ENCODE results near the gene PCYOX1L.

Gene PCYOX1L, protein sequence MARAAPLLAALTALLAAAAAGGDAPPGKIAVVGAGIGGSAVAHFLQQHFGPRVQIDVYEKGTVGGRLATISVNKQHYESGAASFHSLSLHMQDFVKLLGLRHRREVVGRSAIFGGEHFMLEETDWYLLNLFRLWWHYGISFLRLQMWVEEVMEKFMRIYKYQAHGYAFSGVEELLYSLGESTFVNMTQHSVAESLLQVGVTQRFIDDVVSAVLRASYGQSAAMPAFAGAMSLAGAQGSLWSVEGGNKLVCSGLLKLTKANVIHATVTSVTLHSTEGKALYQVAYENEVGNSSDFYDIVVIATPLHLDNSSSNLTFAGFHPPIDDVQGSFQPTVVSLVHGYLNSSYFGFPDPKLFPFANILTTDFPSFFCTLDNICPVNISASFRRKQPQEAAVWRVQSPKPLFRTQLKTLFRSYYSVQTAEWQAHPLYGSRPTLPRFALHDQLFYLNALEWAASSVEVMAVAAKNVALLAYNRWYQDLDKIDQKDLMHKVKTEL

GRCh38 chr5:149357370-149358293 is at the start of gene PCYOX1L:
Gene PCYOX1L (plus strand): TSS chr5:149358046. CDS start chr5:149358069, 23 bp downstream.
- DNase-seq: peak; percentile 99

DNA sequence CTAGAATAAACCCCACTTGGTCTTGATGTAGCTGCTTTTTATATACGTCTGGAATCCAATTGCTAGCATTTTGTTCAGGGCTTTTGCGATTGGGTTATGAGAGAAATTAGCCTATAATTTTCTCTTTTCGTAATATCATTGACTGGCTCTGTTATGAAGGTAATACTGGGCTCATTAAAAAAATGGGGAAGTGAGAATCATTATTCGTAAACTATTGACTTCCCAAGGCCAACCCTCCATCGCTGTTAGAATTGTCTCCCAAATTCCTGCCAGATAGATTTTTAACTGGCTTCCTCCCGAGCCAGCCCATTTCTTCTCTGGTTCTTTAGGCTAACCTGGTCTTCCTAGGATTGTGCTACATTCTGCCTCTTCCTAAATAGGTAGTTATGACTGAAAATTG is 48.5 kb upstream of the PCYOX1L start:
- no peak for DNase-seq

- no peak for DNase-seq
These were observed 47.4 kb upstream of the PCYOX1L start for GRCh38 chr5:149310488-149310887.

DNA sequence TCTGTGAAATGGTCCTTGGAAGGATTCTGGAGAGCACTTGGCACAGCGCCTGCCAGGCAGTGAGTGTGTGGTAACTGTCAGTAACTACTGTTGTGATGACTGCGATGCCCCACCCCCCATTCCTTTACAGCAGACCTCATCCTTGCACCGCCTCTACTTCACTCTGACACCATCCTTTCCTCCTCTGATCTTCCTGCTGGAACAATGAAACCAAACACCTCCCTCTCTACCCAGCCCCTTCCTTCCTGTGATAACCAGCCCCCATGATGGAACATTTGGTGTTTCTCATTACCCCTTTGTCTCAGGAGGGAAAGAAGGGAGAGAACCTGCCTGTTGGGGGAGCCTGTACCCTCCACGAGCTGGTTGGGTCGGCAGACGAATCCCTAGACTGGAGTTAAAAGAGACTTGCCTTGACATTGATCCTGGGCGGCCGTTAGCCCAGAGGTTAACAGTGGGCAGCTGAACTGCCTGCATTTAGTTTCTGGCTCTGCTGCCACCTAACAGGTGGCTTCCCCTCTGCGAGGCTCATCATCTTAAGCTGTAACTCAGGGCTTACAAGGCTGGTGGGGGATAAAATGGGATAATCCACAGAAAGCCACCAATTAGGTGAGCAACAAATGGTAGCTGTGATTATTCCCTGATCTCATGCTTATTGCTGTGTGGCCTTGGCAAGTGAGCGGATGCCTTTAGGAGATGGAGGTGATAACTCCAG is 46.7 kb upstream of the PCYOX1L start:
- DNase-seq: peak; percentile 54

DNA sequence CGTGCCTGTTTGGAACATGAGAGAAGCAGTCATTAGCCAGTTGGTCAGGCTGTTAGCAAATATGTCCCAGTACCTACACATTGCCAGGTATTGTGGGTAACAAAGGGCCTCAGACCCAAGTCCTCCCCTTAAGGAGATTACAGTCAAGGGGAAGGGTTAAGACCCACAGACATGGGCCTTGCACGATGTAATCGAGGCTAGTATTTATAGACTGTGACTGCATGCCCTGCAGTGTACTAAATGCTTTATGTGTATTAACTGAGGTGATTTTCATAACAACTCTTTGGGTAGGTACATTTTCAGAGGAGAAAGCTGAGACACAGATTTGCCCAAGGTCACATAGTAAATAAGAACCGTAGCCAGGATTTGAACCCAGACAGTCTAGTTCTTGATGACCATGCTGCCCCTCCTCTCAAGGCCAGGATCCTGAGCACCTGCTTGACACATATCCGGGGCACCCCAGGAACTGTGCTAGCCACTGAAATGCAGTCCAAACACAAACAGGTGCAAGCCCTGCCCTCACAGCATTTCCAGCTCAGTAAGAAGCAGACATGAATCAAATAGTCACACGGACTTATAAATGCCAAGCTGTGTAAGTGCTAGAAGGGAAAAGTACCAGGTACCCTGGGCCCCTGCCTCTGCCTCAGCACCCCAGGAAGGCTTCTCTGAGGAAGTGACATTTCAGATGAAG is 44.5 kb upstream of the PCYOX1L start:
- DNase-seq: no peak

- no peak for DNase-seq
These were observed 43.2 kb upstream of the PCYOX1L start for GRCh38 chr5:149314571-149315111.

- DNase-seq: no peak
These were observed 42.1 kb upstream of the PCYOX1L start for GRCh38 chr5:149315753-149316152.

DNA sequence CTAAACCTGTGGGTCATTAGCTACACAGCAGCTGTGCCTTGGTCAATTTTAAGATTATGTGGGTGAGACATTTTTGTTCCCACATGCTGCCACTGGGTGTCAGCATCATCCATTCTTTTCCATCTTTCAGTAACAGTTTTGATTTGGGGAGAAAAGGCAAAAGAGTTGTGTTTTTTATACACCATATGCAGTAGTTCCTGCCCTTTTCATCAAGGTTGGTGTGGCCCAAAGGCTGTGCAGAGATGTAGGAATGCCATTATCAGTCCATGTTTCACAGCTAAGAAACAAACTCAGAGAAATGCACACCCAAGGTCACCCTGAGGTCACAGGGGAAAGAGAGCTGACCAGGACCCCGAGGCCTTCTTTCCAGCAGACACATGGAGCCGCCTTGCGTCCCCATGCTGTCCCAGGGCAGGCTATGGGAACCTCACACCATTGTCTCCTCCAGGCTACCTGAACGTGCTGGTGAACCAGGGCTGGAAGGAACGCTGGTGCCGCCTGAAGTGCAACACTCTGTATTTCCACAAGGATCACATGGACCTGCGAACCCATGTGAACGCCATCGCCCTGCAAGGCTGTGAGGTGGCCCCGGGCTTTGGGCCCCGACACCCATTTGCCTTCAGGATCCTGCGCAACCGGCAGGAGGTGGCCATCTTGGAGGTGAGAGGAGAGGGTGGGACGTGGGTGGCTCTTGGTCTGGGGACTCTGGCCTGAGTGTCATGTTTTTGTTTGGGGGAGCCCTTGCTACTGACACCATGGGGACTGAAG is 40.4 kb upstream of the PCYOX1L start:
- peak; percentile 76 for DNase-seq

- no peak for DNase-seq
These were observed 38.7 kb upstream of the PCYOX1L start for GRCh38 chr5:149319174-149319573.

GRCh38 chr5:149320791-149321330 is 37.0 kb upstream of the PCYOX1L start:
- peak; percentile 83 for DNase-seq

GRCh38 chr5:149322518-149322917 is 35.3 kb upstream of the PCYOX1L start:
- DNase-seq: no peak

- DNase-seq: no peak
These were observed 34.6 kb upstream of the PCYOX1L start for GRCh38 chr5:149323210-149323609.

DNA sequence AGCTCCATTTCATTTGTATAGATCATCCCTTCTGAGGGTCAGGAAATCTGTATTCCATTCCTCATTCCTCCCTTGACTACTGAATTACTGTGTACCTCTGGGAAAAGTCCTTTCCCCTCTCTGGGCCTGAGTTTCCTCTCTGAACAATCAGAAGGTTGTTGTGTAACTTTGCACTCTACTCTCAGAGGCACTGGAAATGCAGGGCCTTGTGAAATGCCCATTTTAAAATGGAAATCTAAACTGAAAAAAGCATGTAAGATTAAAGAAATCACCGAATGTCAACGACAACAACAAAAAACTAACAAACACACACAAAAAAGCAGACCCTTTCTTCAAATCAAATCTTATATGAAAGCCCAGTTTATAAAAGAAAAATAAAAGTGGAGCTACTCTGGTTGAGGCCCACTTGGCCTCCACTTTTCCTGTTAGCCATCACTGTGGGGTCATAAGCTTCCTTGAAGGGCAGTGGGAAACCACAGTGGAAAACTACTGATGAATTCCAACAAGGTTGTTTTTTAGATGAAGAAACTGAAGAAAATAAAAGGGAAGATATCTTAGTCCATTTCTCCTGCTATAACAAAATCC is 34.1 kb upstream of the PCYOX1L start:
- DNase-seq: no peak

- no peak for DNase-seq
These were observed 33.2 kb upstream of the PCYOX1L start for GRCh38 chr5:149324641-149325040.

GRCh38 chr5:149325166-149325735 is 32.6 kb upstream of the PCYOX1L start:
- no peak for DNase-seq

DNA sequence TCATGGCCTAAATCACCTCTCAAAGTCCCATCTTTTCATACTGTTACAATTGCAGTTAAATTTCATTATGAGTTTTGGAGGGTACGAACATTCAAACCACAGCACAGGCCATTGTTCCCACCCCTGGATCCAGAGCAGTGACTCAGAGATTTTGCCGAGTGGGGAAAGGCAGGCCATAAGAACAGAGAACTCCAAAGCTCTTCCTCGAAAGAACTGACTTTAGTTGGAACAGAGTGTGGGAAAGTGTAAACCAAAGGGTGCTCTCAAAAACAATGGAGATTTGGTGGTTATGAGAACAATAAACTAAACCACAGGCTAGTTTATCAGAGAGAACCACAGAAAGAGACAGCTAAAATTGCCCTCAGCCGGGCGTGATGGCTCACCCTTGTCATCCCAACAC is 32.0 kb upstream of the PCYOX1L start:
- no peak for DNase-seq

DNA sequence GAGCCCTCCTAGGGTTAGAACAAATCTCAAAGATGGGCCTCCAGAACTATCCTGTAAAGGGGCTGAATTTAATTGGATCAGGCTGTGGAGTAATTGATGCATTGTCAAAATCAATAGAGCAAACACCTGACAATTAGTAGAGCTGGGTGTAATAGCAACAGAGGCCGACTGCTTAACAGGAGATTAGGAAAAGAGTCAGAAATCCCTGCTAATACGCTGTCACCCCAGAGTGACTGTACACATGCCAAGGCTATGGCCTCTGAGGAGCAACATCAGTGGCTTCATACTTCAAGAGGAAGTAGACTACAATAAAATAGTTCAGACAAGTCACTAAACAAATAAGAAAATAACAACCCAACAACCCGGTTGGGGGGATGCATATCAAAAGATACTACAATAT is 31.2 kb upstream of the PCYOX1L start:
- DNase-seq: no peak

DNA sequence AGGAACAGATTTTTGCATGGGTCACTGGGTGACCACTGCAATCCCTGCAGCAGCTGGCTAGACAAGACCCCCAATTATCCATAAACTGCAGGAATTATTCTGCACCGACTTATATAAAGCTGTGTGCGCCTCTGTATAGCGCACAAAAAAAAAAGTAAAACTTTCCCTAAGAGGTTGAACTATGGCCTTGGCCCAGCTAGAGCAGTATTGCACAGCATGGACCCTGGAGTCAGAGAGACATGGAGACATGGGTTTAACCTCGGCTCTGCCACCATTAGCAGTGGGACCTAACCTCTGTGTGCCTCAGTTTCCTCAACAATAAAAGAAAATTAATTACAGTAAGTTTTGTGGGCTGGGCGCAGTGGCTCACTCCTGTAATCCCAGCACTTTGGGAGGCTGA is 29.7 kb upstream of the PCYOX1L start:
- DNase-seq: no peak

DNA sequence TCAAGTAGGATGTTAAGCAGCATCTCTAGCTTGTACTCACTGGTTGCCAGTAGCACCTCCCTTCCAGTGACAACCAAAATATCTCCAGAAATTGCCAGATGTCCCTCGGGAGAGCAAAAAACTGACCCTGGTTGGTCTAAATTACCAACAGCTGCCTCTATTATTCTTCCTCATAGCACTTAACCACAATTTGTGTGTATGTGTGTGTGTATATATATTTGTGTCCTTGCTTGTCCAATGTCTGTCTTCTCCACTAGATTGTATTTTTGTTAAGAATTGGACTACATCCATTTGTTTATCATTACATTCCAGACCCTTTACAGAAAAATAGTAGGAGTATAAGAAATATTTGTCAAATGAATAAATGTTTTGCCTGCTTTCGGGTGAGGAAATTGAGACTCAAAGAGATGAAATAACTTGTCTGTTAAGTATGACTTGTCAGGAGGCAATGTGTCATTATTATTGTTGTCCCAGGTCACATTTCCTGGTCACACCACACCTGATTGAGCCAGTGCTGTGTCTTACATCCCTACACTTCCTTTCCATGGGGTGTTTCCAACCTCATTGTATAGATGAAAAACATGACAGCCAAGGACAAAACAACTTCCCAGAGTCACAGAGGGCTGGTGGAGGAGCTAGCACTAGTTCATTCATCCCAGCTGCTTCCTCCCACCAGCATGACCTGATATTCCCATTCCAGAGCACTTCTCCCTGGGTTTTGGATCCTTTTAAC is 24.0 kb upstream of the PCYOX1L start:
- no peak for DNase-seq

DNA sequence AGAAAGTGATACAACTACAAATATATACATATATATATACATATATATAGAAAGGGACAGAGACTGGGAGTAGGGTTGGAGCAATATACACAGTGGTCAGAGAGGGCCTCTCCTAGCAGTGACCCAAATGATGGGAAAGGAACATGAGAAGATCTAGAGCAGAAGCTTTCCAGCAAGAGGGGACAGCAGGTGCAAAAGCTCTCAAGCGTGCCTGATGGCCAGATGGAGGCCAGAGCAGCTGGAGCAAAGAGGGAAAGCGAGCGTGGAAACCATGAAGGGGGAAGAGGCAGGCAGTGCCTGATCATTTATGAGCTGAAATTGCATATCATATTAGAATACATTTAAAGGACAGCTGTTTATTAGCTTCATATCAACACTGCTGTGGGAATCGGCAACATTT is 20.1 kb upstream of the PCYOX1L start:
- DNase-seq: no peak

Measured in hematopoietic multipotent progenitor cell treated with erythropoietin and hydrocortisone succinate and interleukin-3 and kit ligand, for 4 days (in vitro differentiated cells).